ENCODE results near the gene EFL1.
"Not testable (repeated sequence)": the region's sequence is repeated elsewhere in the genome, so short reads cannot be mapped to it uniquely, and the experiment has no call there.

GRCh38 chr15:82267137-82267536, 4.6 kb upstream of the EFL1 start:
- TF ChIP-seq, protein P1, sequence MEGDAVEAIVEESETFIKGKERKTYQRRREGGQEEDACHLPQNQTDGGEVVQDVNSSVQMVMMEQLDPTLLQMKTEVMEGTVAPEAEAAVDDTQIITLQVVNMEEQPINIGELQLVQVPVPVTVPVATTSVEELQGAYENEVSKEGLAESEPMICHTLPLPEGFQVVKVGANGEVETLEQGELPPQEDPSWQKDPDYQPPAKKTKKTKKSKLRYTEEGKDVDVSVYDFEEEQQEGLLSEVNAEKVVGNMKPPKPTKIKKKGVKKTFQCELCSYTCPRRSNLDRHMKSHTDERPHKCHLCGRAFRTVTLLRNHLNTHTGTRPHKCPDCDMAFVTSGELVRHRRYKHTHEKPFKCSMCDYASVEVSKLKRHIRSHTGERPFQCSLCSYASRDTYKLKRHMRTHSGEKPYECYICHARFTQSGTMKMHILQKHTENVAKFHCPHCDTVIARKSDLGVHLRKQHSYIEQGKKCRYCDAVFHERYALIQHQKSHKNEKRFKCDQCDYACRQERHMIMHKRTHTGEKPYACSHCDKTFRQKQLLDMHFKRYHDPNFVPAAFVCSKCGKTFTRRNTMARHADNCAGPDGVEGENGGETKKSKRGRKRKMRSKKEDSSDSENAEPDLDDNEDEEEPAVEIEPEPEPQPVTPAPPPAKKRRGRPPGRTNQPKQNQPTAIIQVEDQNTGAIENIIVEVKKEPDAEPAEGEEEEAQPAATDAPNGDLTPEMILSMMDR (conservative IDR thresholded peaks at IDR 0.05; ENCODE audit: low read depth in 2 of 2) = not testable (repeated sequence)
- TF ChIP-seq STAT1 (IDR thresholded peaks at IDR 0.05; ENCODE audit: unreplicated experiment); EZH2phosphoT487 (IDR thresholded peaks at IDR 0.05; ENCODE audit: unreplicated experiment); REST (IDR thresholded peaks at IDR 0.05; ENCODE audit: unreplicated experiment); POLR2AphosphoS5 (IDR thresholded peaks at IDR 0.05; ENCODE audit: low read depth); EZH2 (IDR thresholded peaks at IDR 0.05; ENCODE audit: low read depth, unreplicated experiment): not testable (repeated sequence)

Data from GM23338 (cell line).